Activated CD4-positive, alpha-beta T cell treated with anti-CD3 and anti-CD28 coated beads, Interleukin-2, amount 50 U/mL, for 1 hour (primary cell): ENCODE measurements around the gene RCAN1.
"Not testable (repeated sequence)": the region's sequence is repeated elsewhere in the genome, so short reads cannot be mapped to it uniquely, and the experiment has no call there.

Source experiments
- DNase-seq: peaks from one replicate; pipeline ENCODE4 v3.0.0-alpha.2; 2020

Gene RCAN1

GRCh38 chr21:34567604-34568155, 47.2 kb downstream of the RCAN1 start:
- no peak for DNase-seq

GRCh38 chr21:34565238-34565637, 49.7 kb downstream of the RCAN1 start:
- DNase-seq = no peak

- not testable (repeated sequence) for DNase-seq
Measured at GRCh38 chr21:34563370-34563769, 51.5 kb downstream of the RCAN1 start.

- DNase-seq = no peak
Measured at GRCh38 chr21:34561806-34562205, 53.1 kb downstream of the RCAN1 start.

- no peak for DNase-seq
Measured at GRCh38 chr21:34560609-34561008, 54.3 kb downstream of the RCAN1 start.

- no peak for DNase-seq
Measured at GRCh38 chr21:34560021-34560420, 54.9 kb downstream of the RCAN1 start.

- no peak for DNase-seq
Measured at GRCh38 chr21:34559089-34559631, 55.8 kb downstream of the RCAN1 start.

GRCh38 chr21:34558166-34558565, 56.7 kb downstream of the RCAN1 start:
- no peak for DNase-seq

GRCh38 chr21:34557261-34557660, 57.7 kb downstream of the RCAN1 start:
- DNase-seq = no peak

- not testable (repeated sequence) for DNase-seq
Measured at GRCh38 chr21:34554670-34555069, 60.2 kb downstream of the RCAN1 start.

- DNase-seq = no peak
Measured at GRCh38 chr21:34554227-34554626, 60.7 kb downstream of the RCAN1 start.

- DNase-seq = no peak
Measured at GRCh38 chr21:34553151-34553952, 61.6 kb downstream of the RCAN1 start.

GRCh38 chr21:34552360-34553098, 62.4 kb downstream of the RCAN1 start:
- DNase-seq = no peak

GRCh38 chr21:34550182-34550799, 64.6 kb downstream of the RCAN1 start:
- DNase-seq = no peak

- no peak for DNase-seq
Measured at GRCh38 chr21:34548781-34549376, 66.0 kb downstream of the RCAN1 start.

- DNase-seq = no peak
Measured at GRCh38 chr21:34546542-34546941, 68.4 kb downstream of the RCAN1 start.

- DNase-seq = no peak
Measured at GRCh38 chr21:34545079-34545884, 69.6 kb downstream of the RCAN1 start.

- DNase-seq = peak; percentile 26
Measured at GRCh38 chr21:34544032-34544496, 70.8 kb downstream of the RCAN1 start.

GRCh38 chr21:34543017-34543416, 71.9 kb downstream of the RCAN1 start:
- DNase-seq = no peak

- no peak for DNase-seq
Measured at GRCh38 chr21:34540206-34540605, 74.7 kb downstream of the RCAN1 start.

- no peak for DNase-seq
Measured at GRCh38 chr21:34537838-34538237, 77.1 kb downstream of the RCAN1 start.

- DNase-seq = no peak
Measured at GRCh38 chr21:34536820-34537219, 78.1 kb downstream of the RCAN1 start.
